Suppressor macrophage (primary cell): ENCODE data around the gene EIPR1.

ENCODE experiments used
- DNase-seq, 4 experiments: peaks; one replicate each; pipeline ENCODE4 v3.0.0-alpha.2; 2020 to 2022

The EIPR1 gene

DNA sequence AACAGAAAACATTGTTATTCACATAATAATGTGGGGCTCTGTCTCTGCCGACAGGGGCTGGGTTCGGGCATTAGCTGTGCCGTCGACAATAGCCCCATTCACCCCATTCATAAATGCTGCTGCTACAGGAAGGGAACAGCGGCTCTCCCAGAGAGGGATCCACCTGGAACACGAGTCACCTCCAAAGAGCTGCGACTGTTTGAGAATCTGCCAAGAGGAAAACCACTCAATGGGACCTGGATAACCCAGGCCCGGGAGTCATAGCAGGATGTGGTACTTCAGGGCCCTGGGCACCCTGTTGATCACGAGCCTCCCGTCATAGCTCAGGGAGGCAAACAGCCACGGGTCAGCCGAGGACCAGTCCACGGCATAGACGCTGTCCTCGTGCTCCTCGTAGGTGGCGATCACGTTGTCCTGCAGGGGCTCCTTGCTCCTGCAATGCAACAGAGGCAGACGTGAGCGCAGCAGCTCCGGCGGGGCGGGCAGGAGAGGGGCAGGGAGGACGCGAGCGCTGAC is 188.5 kb downstream of the EIPR1 start:
- DNase-seq, result no peak

DNA sequence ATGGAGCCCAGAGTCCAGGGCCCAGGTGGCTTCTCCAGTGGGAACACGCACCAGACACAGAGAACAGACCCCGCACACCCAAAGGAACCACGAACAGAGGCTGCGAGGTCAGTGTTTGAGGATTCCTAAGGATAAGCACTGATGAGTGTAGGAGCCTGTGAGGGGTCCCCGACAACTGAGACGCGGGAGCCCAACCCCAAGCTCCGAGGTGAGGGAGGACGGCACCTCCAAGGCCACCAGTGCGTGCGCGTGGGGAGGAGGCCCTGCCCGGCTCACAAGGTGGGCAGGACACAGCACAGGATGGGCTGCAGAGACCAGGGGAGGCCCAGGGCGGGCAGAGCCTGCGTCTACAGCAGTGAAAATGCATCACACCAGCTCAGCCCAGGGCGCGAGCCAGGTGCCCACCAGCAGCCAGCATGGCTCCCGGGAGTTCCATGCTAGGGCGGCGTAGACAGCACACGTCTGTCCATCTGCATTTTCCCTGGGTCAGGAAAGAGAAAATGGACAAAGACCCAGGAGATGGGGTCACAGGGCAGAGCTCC is 189.1 kb downstream of the EIPR1 start:
- no peak for DNase-seq

DNA sequence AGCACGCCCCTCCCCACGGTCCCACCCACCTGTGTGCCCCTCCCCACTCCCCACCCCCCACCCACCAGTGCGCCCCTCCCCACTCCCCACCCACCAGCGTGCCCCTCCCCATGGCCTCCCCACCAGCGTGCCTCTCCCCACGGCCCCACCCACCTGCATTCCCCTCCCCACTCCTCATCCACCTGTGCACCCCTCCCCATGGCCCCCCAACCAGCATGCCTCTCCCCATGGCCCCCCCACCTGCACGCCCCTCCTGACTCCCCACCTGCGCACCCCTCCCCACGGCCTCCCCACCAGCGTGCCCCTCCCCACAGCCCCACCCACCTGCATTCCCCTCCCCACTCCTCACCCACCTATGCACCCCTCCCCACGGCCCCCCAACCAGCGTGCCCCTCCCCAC is 190.2 kb downstream of the EIPR1 start:
- DNase-seq, result no peak

DNA sequence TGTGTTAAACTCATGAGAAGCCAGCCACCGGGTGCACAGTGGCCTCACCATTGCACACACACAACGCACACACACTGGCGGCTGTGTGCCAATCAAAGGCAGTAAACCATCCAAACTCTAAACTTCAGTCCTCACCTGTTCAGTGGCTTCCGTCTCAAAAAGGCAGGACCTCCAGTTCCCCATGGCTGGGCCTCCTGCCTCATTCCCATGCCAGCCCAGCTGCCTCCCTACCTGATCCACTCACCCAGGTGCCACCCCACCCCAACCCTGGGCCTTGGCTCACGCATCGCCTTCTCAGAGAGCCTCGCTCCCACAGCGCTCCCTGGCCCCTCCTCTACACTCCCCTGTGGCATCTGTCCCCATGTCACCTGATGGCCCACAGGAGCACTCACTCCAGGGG is 190.9 kb downstream of the EIPR1 start:
- DNase-seq, result no peak

DNA sequence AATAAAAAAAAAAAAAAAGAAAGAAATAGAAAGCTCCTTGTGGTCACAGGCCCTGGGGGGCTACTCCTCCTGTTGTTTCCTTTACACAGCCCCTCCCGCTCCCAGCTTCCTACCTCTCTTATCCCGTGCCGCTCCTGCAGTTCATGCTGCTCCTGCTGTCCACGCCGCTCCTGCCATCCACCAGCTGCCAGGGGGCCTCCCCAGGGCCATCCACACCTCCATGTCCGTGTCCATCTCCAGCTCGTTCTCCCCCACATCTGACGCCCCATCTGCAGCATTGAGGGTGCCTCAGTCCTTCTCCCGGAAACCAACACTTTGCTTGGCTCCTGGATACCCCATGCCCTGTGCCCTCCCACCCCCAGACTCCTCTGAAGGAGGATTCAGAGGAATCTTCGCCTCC is 191.7 kb downstream of the EIPR1 start:
- no peak for DNase-seq

DNA sequence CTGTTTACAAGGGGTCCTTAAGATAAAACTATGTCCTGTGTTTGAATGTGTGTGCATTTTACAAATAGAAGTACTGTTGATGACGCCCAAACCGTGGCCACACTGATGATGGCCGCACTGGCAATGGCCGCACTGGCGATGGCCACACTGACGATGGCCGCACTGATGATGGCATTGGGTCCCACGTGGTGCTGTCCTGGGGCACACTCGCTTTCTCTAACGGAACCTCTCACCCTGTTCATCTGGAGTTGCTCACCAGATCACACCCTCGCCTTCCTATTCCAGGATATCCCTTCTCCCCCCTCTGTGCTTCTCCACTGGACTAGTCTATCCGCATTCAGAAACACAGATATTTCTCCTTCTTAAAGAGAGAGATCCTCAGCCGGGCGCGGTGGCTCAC is 192.4 kb downstream of the EIPR1 start:
- no peak for DNase-seq

DNA sequence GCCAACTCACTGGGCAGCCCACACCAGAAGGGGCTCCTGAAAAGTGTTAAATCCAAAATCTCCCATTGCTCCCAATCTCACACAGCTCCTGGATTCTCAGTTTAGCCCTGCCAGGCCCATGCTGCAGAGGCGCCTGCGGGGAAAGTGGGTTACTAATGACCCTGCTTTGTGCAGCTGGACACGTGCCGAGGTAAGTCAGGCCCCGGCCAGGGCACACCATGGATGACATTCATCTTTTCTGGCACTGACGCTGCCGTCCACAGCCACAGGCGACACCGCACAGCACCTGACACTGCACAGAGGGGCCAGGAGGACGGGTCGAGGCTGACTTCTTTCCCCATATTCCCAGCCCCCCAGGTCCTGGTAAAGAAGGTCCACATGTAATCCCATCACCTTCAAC is 193.5 kb downstream of the EIPR1 start:
- no peak for DNase-seq

DNA sequence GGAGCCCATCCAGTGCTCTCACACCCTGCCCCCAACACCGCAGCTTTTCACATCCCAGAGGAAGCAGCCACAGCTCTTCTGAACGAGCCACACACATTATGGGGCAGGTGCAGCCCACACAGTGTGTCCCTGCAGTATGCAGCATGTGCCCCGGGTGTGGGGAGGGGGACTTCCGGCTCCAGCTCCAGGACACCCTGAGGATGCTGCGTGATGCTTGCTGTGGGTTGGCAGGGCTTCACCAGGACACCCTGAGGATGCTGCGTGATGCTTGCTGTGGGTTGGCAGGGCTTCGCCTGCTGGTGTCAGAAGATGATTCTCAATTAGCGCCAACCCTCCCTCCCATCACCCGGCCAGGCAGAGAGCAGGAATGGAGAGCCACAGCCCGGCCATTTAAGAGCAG is 193.9 kb downstream of the EIPR1 start:
- DNase-seq, result no peak

DNA sequence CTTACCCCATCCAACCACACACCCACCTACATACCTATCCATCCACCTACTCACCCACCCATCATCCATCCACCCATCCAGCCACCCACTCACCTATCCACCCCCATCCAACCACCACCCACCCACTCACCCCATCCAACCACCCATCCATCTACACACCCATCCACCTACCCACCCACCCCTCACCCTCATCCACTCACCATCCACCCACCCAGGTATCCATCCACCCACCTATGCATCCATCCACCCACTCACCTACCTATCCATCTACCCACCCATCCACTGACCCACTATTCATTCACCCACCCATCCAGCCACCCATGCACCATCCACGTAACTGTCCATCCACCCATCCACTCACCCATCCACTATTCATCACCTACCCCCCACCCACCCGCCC is 194.8 kb downstream of the EIPR1 start:
- no peak for DNase-seq

DNA sequence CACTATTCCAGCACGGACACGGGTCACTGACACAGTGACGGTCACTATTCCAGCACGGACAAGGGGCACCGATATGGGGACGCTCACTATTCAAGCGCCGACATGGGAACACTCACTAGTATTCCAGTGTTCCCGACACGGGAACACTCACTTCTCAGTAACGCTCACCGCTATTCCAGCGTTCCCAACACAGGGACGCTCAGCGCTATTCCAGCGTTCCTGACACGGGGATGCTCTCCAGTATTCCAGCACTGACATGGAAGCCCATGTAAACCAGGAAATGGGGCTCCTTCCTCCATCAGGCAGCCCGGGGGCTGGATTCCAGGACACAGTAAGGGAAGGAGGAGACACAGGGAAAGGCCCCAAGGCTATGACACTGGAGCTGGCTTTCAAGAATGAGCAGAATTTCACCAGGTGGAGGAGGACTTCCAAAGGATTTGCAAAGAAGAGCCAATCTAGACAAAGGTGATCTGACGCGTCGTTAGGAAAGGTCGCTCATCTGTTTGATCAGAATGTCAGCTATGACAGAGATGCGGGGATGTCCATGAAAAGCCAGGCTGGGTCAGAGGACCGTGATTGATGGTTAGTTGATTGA is 196.1 kb downstream of the EIPR1 start:
- DNase-seq, result no peak

DNA sequence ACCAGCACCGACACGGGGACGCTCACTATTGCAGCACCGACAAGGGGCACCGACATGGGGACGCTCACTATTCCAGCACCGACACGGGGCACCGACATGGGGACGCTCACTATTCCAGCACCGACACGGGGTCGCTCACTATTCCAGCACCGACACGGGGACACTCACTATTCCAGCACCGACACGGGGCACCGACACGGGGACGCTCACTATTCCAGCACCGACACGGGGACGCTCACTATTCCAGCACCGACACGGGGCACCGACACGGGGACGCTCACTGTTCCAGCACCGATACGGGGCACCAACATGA is 196.8 kb downstream of the EIPR1 start:
- DNase-seq, result peak in 1 of 4 experiments; percentile 3

DNA sequence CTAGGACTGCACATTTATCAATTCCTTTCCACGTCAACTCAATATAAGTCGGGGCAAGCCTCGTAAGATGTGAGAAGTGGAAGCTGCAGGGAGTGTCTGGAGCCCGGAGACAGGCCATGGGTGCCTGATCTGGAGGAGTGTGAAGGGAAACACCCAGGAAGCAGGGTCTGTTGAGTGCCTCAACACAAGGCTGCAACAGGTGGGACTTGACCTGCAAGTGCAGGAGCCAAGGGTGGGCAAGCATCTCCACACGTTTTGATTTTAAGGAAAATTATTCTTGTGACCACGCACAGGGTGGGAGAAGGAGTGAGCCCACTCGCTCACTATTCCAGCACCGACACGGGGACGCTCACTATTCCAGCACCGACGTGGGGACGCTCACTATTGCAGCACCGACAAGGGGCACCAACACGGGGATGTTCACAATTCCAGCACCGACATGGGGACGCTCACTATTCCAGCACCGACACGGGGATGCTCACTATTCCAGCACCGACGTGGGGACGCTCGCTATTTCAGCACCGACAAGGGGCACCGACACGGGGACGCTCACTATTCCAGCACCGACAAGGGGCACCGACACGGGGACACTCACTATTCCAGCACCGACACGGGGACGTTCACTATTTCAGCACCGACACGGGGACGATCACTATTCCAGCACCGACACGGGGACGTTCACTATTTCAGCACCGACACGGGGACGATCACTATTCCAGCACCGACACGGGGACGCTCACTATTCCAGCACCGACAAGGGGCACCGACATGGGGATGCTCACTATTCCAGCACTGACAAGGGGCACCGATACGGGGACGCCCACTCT is 197.3 kb downstream of the EIPR1 start:
- peak in 1 of 4 experiments; percentile 16 for DNase-seq

DNA sequence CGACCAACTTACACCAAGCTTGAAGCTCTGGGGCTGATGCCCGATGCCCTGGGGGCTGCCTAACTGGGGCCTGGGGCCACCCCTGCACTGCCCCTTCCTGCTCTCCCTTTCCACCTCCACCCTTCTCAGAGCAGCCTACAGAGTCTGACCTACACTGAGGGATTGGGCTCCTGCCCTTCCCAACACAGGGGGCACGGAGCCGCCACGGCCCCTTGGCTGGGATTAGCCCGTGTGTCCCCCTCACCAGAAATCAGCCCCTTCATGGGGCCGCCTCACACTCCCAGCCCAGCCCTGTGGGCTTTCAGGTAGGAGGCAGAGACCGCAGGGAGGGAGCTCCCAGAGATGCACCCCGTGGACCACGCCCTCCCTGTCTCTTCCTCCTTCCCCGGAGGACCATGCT is 198.0 kb downstream of the EIPR1 start:
- DNase-seq, result no peak

DNA sequence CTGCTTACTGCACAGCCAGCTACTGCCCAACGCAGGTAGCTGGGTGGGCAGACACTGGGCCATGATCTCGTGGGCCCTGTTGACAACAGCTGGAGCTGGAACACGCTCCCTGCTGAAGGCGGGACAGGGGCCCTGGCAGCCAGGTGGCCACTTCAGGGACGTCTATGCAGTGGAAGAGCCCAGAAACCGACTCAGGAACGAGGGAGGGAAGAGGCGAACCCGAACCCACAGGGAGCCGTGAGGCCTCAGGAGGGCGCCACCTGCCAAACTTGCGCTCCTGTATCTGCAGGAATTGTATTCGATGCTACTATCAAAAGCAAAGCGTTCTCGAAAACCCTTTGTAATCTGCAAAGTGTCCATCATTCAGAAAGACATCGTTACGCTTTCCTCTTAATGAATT is 198.4 kb downstream of the EIPR1 start:
- DNase-seq, result peak; percentile 3 to 24 (median 11)

DNA sequence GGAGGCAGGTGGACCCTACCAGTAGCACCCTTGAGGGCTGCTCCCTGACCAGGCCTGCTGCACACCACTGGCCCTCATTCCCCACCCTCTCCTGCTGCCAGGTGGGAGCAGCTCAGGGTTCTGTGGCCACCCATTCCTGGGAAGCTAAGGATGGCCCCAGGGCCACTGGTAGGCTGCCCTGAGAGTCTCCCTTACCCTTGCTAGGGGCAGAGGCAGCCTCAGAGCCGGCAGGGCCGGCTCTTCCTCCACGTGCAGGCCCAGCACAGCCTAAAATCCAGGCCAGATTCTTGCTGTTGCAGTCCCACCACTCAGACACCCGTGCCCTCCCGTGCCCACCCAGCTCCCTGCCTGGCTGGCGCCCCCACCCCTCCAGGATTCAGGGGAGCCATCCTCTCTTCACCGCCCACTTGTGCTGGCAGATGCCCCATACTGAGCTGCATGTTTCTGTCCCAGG is 199.0 kb downstream of the EIPR1 start:
- no peak for DNase-seq

DNA sequence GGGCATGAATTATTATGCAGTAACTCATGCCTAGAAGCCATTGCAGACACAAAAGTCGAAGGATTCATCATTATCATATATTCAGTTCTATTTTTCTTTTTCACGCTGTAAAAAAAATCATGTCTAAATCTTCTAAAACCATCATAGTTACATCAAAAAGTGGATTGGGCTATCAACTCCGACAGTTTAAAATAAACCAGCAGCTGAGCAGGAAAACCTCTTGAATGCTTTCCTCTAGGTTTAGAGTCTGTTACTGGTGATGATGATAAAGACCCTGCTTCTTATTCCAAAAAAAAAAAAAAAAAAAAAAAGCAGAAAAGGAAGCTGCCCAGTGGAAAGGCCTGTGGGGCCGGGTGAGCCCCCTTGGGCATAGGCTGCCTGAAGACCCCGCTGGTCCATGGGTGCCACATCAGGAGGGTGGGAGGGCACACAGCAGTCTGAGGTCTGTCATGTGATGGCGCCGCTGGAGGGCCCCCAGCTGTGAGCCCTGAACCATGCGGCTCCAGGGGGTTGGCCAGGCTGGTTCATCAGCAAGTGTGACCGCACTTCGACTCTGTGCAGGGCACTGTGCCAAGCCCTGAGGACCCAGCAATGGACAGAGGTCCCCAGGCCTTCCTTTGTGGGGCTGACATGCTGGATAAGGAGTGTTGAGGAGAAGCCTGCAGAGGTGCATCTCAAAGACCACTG is 199.6 kb downstream of the EIPR1 start:
- DNase-seq, result no peak

DNA sequence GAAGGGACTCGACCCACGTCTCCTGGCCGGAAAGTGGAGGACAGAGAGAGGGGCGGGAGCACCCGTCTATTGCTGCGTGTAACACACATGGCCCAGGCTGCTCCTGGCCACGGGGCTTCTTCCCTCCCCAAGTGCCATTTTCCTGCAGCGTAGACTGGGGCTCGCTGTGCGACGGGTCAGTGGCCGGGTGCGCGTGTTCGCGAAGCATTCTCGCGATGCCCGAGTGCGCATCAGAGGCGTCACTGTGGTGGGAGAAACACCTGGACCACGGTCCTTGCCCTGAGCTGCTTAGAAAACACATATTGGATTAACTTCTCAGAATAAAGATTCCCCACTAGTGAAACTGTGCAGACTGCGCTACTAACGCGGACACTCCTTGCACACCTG is 200.8 kb downstream of the EIPR1 start:
- no peak for DNase-seq

DNA sequence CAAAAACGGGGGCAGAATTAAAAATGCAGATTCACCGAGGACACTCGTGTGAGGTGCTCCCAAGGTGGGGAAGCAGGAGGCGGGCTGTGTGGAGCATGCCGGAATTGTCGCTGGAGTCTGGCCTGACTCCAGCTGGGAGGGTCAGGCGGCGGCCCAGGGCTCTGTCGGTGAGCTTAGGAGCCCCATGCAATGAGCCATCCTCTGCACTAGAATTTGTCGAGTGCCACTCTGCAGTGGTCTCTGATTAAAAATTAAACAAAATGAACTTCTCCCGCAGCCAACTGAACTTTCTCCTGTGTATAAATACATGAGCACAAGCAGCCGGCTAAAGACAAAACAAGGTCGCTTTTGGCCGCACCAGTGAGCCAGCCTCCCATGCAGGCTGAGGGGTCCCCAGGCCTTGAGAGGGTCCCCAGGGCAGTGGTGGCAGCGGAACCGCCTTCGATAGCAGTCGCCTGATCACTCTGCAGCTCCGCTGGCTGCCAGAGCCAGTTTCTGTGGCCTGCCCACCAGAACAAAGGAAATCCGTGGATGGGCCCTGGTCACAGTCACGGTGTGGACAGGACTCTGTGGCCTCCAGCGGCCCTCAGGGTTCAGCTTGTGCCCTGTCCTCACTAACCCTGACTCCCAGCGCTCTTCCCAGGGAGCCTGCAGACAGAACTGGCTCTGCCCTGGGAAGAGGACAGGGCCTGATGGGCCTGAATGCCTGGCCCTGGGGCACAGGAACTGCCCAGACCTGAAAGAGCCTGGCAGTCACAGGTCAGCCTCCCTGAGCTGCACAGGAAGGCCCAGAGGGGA is 201.3 kb downstream of the EIPR1 start:
- no peak for DNase-seq

DNA sequence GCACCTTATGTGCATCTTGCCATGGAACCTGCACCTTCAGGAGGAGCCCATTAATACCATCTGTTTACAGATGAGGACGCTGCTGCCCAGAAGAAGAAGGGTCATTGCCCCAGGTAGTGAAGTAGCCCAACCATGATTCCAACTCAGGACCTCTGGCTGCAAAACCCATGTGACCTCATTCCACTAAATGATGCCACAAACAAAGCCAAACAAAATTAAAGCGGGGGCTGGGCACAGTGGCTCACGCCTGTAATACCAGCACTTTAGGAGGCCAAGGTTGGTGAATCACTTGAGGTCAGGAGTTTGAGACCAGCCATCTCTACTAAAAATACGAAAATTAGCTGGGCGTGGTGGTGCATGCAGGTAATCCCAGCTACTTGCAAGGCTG is 202.1 kb downstream of the EIPR1 start:
- DNase-seq, result no peak

DNA sequence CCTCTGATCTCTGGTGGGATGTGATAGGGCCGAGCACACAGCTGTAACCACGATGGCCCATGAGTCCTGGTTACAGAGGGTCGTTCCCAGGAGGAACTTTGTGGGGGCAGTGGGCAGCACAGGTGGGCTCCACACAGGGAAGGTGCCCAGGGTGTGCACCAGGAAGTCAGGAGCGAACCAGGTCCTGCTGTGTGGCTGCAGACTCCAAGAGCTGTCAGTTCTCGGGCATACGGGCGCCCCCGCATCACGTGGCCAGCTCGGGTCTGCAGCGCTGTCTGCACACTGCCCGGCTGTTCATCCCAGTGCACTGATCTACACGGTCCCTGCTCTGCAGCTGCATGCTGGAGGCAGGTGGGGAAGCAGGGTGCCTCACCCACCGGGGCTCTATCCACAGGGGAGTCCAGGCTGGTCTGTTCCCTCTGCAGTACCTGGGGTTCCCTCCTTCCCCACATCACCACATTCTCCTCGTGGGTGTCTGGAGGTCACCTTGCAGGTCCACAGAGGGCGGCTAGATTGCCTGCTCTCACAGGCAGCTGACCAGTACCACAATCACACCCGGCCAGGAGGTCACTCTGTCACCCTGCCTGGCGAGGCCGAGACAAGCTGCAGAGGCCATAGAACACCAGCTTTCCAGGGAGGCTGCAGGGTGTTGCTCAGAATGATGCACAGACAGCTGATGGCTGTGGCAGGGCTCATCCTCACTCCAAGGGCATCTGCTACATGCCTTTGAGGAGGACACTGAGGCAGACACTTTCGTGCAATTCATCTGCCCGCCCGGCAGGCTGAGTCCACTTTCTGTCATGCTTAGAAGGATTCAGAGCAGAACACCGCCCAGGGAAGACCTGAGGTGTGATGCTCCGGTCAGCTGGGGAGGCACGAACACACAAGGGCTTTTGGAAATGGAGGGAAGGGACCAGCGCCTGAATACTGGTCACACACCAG is 202.7 kb downstream of the EIPR1 start:
- DNase-seq, result no peak

DNA sequence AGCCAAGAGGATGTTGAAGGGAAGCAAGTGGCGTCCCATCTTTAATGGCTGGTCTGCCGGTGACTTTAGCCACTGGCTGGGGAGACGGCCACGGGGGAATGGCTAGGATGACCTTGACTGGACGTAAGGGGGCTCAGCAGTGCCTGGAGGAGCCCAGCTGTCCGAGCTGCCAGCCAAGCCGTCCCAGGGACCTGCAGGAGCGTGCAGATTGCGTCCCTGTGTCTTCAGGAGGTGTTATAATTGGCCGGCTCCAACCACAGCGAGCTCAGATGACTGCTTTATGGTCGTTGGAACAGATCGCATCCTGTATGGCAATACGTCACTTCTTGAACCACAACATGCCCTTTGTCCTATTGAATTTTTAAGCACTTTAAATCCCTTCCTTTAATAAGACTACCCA is 204.6 kb downstream of the EIPR1 start:
- no peak for DNase-seq
